Uterus (tissue), 2 donors: Measurements from ENCODE around the gene UBL7.

Experiments used
- CTCF ChIP-seq, 4 experiments: fragments of 200-600 bp in 2 of 4; fragments of 450-650 bp in 2 of 4; sonication (generic) in 2 of 4; IDR thresholded peaks; one replicate each; pipeline ENCODE4 v1.5.1; 2016 to 2019; ENCODE audit warnings: antibody characterized with exemption in 4 of 4, mild to moderate bottlenecking in 2 of 4, moderate library complexity in 1 of 4
- POLR2A ChIP-seq, 2 donors: fragments of 450-650 bp; IDR thresholded peaks; one replicate each; pipeline ENCODE4 v1.6.1; 2016; ENCODE audit warnings: antibody characterized with exemption in 2 of 2, mild to moderate bottlenecking in 1 of 2, moderate library complexity in 1 of 2

GRCh38 chr15:74428442-74428787 is 32.5 kb downstream of the UBL7 start:
- TF ChIP-seq POLR2A (IDR thresholded peaks at IDR 0.05) (no peak), CTCF (IDR thresholded peaks at IDR 0.05) (no peak)
